ENCODE results near the gene XRCC3. TPM values are rescaled to one million over a fixed set of nuclear protein-coding genes. Genes with fewer than 3 reads are reported as not detected.

The XRCC3 gene
- total RNA-seq, 1 donor from 2014 or later, result 35.2 TPM

DNA sequence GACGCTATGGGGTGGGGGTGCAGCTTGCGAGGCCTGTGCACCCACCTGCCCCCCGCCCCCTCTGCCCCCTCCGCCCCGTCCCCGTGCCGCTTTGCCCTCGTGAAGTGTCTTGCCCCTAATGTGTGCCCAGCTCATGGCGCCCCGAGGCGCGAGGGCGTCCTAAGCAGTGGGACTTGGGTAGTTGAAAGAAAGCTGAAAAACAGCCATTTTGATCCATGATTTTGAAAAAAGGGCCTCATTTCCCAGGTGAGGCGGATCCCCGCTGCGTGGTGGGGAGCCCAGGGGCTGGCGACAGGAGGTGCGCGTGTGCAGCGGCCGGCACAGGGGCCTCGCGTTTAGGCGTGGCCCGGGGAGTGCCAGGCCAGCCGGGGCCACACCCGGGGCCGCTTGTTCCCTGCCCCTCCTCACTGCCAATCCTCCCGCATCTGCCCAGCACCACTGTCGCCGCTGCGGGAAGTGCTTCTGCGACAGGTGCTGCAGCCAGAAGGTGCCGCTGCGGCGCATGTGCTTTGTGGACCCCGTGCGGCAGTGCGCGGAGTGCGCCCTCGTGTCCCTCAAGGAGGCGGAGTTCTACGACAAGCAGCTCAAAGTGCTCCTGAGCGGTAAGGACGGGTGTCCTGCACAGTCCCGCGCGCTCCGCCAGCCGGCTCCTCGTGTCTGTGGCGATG is 12.2 kb upstream of the XRCC3 start:
- H3K4me3 Mint-ChIP-seq, result no peak overlapping the region
- no peaks in the 10 kb centered on the region for H3K27me3 Mint-ChIP-seq
- TF ChIP-seq, protein P1, sequence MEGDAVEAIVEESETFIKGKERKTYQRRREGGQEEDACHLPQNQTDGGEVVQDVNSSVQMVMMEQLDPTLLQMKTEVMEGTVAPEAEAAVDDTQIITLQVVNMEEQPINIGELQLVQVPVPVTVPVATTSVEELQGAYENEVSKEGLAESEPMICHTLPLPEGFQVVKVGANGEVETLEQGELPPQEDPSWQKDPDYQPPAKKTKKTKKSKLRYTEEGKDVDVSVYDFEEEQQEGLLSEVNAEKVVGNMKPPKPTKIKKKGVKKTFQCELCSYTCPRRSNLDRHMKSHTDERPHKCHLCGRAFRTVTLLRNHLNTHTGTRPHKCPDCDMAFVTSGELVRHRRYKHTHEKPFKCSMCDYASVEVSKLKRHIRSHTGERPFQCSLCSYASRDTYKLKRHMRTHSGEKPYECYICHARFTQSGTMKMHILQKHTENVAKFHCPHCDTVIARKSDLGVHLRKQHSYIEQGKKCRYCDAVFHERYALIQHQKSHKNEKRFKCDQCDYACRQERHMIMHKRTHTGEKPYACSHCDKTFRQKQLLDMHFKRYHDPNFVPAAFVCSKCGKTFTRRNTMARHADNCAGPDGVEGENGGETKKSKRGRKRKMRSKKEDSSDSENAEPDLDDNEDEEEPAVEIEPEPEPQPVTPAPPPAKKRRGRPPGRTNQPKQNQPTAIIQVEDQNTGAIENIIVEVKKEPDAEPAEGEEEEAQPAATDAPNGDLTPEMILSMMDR (conservative IDR thresholded peaks at IDR 0.05), result no peak
- no peak for DNase-seq (ENCODE audit: extremely low spot score, unreplicated experiment)
- H3K27ac Mint-ChIP-seq, result no peak overlapping the region
- peaks cover 3% of the 10 kb centered on the region for H3K36me3 Mint-ChIP-seq
- no peaks in the 10 kb centered on the region for H3K9me3 Mint-ChIP-seq
- peaks cover 11% of the 10 kb centered on the region for H3K4me1 Mint-ChIP-seq (ENCODE audit: unreplicated experiment)

DNA sequence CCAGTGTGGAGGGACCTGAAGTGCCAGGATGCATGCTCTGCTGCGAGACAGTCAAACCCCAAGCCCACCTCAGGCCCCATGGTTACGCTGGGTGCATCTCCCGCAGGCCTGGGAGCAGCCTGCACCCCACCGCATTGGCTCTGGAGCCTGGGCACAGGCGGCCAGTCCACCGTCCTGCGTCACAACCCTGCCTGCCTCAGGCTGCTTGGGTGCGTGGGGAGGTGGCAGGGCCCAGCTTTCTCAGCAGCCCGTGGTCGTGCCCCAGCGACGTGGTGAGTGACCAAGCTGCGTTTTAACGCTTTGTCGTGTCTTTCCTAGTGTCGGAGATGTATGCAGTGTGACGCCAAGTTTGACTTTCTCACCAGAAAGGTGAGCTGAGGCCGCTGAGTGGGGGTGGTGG is 11.2 kb upstream of the XRCC3 start:
- no peaks in the 10 kb centered on the region for H3K9me3 Mint-ChIP-seq
- TF ChIP-seq, protein P1 (conservative IDR thresholded peaks at IDR 0.05), result no peak
- no peak overlapping the region for H3K4me3 Mint-ChIP-seq
- no peak overlapping the region for H3K27ac Mint-ChIP-seq
- H3K27me3 Mint-ChIP-seq, result no peaks in the 10 kb centered on the region
- H3K4me1 Mint-ChIP-seq (ENCODE audit: unreplicated experiment), result peaks cover 16% of the 10 kb centered on the region
- DNase-seq (ENCODE audit: extremely low spot score, unreplicated experiment), result no peak
- peaks cover 3% of the 10 kb centered on the region for H3K36me3 Mint-ChIP-seq

DNA sequence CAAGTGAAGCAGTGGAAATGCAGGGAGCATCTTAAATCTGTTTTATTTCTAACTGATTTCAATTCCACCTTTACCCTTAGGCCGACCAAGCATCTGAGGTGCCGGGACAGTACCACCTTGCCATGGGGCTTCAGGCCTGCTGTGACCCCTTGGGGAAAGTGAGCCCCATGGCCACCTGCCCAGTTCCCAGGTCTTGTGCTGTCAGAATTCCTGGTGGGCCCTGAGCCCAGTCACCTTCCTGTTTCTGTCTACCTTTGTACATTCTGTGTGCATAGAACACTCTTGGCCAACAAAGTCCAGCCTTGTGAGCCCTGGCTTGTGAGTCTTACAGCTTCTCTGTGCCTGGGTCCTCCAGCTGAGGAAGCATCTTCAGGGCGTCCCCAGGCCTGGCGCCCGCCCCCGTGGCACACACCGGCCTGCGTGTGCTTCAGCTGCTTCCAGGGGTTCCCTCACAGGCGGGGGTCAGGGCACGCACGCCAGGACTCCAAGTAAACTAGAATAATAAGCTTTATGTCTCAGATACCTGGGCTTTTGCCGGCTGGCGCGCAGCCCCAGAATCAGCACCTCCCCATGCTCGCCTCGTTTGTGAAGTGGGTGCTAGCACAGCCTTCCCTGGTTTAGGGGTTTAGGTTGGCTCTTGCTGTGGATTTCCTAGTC is 10.6 kb upstream of the XRCC3 start:
- no peaks in the 10 kb centered on the region for H3K27me3 Mint-ChIP-seq
- H3K27ac Mint-ChIP-seq, result peak overlapping the region; percentile 48
- DNase-seq (ENCODE audit: extremely low spot score, unreplicated experiment), result no peak
- TF ChIP-seq, protein P1 (conservative IDR thresholded peaks at IDR 0.05), result no peak
- H3K4me3 Mint-ChIP-seq, result no peak overlapping the region
- H3K4me1 Mint-ChIP-seq (ENCODE audit: unreplicated experiment), result peaks cover 16% of the 10 kb centered on the region
- H3K9me3 Mint-ChIP-seq, result no peaks in the 10 kb centered on the region
- H3K36me3 Mint-ChIP-seq, result peaks cover 3% of the 10 kb centered on the region

DNA sequence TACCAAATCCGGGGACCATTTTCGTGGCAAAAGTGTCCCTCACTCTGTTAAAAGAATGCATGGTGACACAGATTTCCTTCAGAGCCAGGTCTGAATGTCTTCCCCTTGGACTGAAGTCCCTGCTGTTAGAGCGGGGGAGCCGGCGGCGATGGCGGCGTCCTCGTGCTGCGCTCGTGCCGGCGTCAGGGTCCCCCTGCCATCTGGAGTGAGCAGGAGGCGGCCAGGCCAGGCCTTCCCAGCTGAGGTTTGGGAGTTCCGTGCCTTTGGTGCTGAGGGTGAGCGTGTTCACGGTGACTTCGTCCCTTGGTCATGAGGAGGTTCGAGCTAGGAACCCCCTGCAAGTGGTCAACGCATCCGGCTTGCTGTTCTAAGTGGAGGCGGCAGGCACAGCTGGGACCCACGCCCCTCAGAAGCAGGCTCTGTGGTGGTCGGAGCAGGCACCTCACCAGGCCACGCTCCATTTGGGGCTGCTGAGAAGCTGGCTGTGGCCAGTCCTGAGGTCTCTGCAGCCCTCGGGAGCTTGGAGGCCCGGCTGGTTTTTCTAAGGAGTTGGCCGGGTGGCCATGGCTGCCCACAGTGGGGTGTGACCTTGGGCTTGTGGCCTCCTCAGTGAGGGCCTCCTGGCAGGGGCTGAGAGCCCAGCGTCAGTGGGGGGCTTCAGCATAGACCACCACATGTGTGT is 9.9 kb upstream of the XRCC3 start:
- H3K4me1 Mint-ChIP-seq (ENCODE audit: unreplicated experiment), result peaks cover 17% of the 10 kb centered on the region
- no peak overlapping the region for H3K4me3 Mint-ChIP-seq
- no peak for DNase-seq (ENCODE audit: extremely low spot score, unreplicated experiment)
- H3K36me3 Mint-ChIP-seq, result peaks cover 3% of the 10 kb centered on the region
- H3K27me3 Mint-ChIP-seq, result no peaks in the 10 kb centered on the region
- H3K9me3 Mint-ChIP-seq, result no peaks in the 10 kb centered on the region
- H3K27ac Mint-ChIP-seq, result peak overlapping the region; percentile 48
- TF ChIP-seq, protein P1 (conservative IDR thresholded peaks at IDR 0.05), result no peak

DNA sequence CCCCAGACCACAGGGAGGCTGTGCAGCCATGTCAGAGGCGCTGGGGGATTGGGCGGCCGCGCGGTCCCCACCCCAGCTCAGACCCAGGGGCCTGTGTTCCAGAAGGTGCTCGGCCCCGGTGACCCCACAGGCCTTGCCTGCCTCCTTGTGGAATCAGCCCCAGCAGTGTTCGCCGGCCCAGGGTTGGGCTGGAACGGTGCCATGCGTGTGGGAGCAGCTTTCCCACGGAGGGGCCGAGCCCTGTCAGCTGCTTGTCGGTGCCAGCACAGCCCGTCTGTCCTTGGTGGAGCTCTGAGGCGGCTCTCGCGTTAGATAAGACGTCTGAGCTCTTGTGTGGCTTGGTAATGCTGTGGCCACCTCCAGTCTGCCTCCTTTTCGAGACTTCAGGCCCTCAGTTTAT is 8.9 kb upstream of the XRCC3 start:
- Mint-ChIP-seq H3K27me3 (no peaks in the 10 kb centered on the region), H3K27ac (no peak overlapping the region), H3K4me3 (no peak overlapping the region), H3K36me3 (peaks cover 3% of the 10 kb centered on the region), H3K9me3 (no peaks in the 10 kb centered on the region), H3K4me1 (ENCODE audit: unreplicated experiment) (peaks cover 17% of the 10 kb centered on the region)
- no peak for DNase-seq (ENCODE audit: extremely low spot score, unreplicated experiment)
- TF ChIP-seq, protein P1 (conservative IDR thresholded peaks at IDR 0.05), result no peak
